ENCODE data around the gene NBPF3. TPM values are rescaled to one million over a fixed set of nuclear protein-coding genes. Genes with fewer than 3 reads are reported as not detected.
"Not testable (repeated sequence)": the region's sequence is repeated elsewhere in the genome, so short reads cannot be mapped to it uniquely, and the experiment has no call there.

Gene NBPF3
- total RNA-seq, 1 donor = 24.6 TPM

GRCh38 chr1:21514245-21514644, 74.3 kb downstream of the NBPF3 start:
- Histone ChIP-seq H3K27ac (ENCODE audit: low read depth, low read length) (no peak overlapping the region), H4K20me1 (ENCODE audit: insufficient read depth, low read length) (peaks cover 3% of the 10 kb centered on the region), H3K4me1 (ENCODE audit: insufficient read depth, low read length) (peaks cover 35% of the 10 kb centered on the region), H3K79me2 (ENCODE audit: insufficient read depth, low read length) (no peaks in the 10 kb centered on the region), H2AFZ (ENCODE audit: low read length) (no peak overlapping the region), H3K4me3 (ENCODE audit: insufficient read depth, low read length) (no peak overlapping the region), H3K36me3 (ENCODE audit: insufficient read depth, low read length) (no peaks in the 10 kb centered on the region), H3K9me3 (ENCODE audit: low read depth, low read length) (no peaks in the 10 kb centered on the region), H3K4me2 (ENCODE audit: insufficient read depth, low read length) (no peak overlapping the region), H3K27me3 (ENCODE audit: insufficient read depth, low read length) (peaks cover 20% of the 10 kb centered on the region)
- TF ChIP-seq CTCF (IDR thresholded peaks at IDR 0.05; ENCODE audit: extremely low read depth, low read depth, low read length) = no peak
- no peak for DNase-seq (ENCODE audit: insufficient read length, low spot score, missing footprints)

- no peak overlapping the region for H3K27ac ChIP-seq (ENCODE audit: low read depth, low read length)
- H3K79me2 ChIP-seq (ENCODE audit: insufficient read depth, low read length) = no peaks in the 10 kb centered on the region
- no peak overlapping the region for H3K4me3 ChIP-seq (ENCODE audit: insufficient read depth, low read length)
- DNase-seq (ENCODE audit: insufficient read length, low spot score, missing footprints) = no peak
- H3K27me3 ChIP-seq (ENCODE audit: insufficient read depth, low read length) = peaks cover 12% of the 10 kb centered on the region
- H3K36me3 ChIP-seq (ENCODE audit: insufficient read depth, low read length) = no peaks in the 10 kb centered on the region
- no peak for TF ChIP-seq CTCF (IDR thresholded peaks at IDR 0.05; ENCODE audit: extremely low read depth, low read depth, low read length)
- no peaks in the 10 kb centered on the region for H3K9me3 ChIP-seq (ENCODE audit: low read depth, low read length)
- no peak overlapping the region for H2AFZ ChIP-seq (ENCODE audit: low read length)
- no peak overlapping the region for H3K4me2 ChIP-seq (ENCODE audit: insufficient read depth, low read length)
- peaks cover 3% of the 10 kb centered on the region for H4K20me1 ChIP-seq (ENCODE audit: insufficient read depth, low read length)
- H3K4me1 ChIP-seq (ENCODE audit: insufficient read depth, low read length) = peaks cover 9% of the 10 kb centered on the region
Observed at GRCh38 chr1:21517161-21517589, 77.2 kb downstream of the NBPF3 start.

- Histone ChIP-seq H3K79me2 (ENCODE audit: insufficient read depth, low read length) (no peaks in the 10 kb centered on the region), H3K27ac (ENCODE audit: low read depth, low read length) (no peak overlapping the region), H3K4me2 (ENCODE audit: insufficient read depth, low read length) (no peak overlapping the region), H3K27me3 (ENCODE audit: insufficient read depth, low read length) (peaks cover 12% of the 10 kb centered on the region), H4K20me1 (ENCODE audit: insufficient read depth, low read length) (peaks cover 3% of the 10 kb centered on the region), H3K9me3 (ENCODE audit: low read depth, low read length) (no peaks in the 10 kb centered on the region), H2AFZ (ENCODE audit: low read length) (no peak overlapping the region), H3K36me3 (ENCODE audit: insufficient read depth, low read length) (no peaks in the 10 kb centered on the region), H3K4me1 (ENCODE audit: insufficient read depth, low read length) (peaks cover 3% of the 10 kb centered on the region), H3K4me3 (ENCODE audit: insufficient read depth, low read length) (no peak overlapping the region)
- no peak for DNase-seq (ENCODE audit: insufficient read length, low spot score, missing footprints)
- TF ChIP-seq CTCF (IDR thresholded peaks at IDR 0.05; ENCODE audit: extremely low read depth, low read depth, low read length) = no peak
Observed at GRCh38 chr1:21517660-21518480, 77.9 kb downstream of the NBPF3 start.

GRCh38 chr1:21518774-21519455, 79.0 kb downstream of the NBPF3 start:
- TF ChIP-seq CTCF (IDR thresholded peaks at IDR 0.05; ENCODE audit: extremely low read depth, low read depth, low read length) = no peak
- peaks cover 3% of the 10 kb centered on the region for H4K20me1 ChIP-seq (ENCODE audit: insufficient read depth, low read length)
- H3K9me3 ChIP-seq (ENCODE audit: low read depth, low read length) = no peaks in the 10 kb centered on the region
- H3K4me3 ChIP-seq (ENCODE audit: insufficient read depth, low read length) = no peak overlapping the region
- H2AFZ ChIP-seq (ENCODE audit: low read length) = no peak overlapping the region
- peaks cover 9% of the 10 kb centered on the region for H3K27me3 ChIP-seq (ENCODE audit: insufficient read depth, low read length)
- H3K4me2 ChIP-seq (ENCODE audit: insufficient read depth, low read length) = no peak overlapping the region
- H3K27ac ChIP-seq (ENCODE audit: low read depth, low read length) = no peak overlapping the region
- H3K79me2 ChIP-seq (ENCODE audit: insufficient read depth, low read length) = no peaks in the 10 kb centered on the region
- no peak for DNase-seq (ENCODE audit: insufficient read length, low spot score, missing footprints)
- H3K4me1 ChIP-seq (ENCODE audit: insufficient read depth, low read length) = no peaks in the 10 kb centered on the region
- H3K36me3 ChIP-seq (ENCODE audit: insufficient read depth, low read length) = no peaks in the 10 kb centered on the region

GRCh38 chr1:21519486-21520070, 79.6 kb downstream of the NBPF3 start:
- not testable (repeated sequence) for H3K27me3 ChIP-seq (ENCODE audit: insufficient read depth, low read length); H3K4me1 ChIP-seq (ENCODE audit: insufficient read depth, low read length); H3K79me2 ChIP-seq (ENCODE audit: insufficient read depth, low read length); DNase-seq (ENCODE audit: insufficient read length, low spot score, missing footprints); H3K27ac ChIP-seq (ENCODE audit: low read depth, low read length); H2AFZ ChIP-seq (ENCODE audit: low read length); H3K36me3 ChIP-seq (ENCODE audit: insufficient read depth, low read length); H3K4me3 ChIP-seq (ENCODE audit: insufficient read depth, low read length); H4K20me1 ChIP-seq (ENCODE audit: insufficient read depth, low read length); H3K9me3 ChIP-seq (ENCODE audit: low read depth, low read length); H3K4me2 ChIP-seq (ENCODE audit: insufficient read depth, low read length)

Data from osteoblast (primary cell).